ENCODE data around the gene CCDC92B. TPM values are rescaled to one million over a fixed set of nuclear protein-coding genes. Genes with fewer than 3 reads are reported as not detected.

The CCDC92B gene
- total RNA-seq, 1 experiment from 2014 or later, result 1.9 TPM

DNA sequence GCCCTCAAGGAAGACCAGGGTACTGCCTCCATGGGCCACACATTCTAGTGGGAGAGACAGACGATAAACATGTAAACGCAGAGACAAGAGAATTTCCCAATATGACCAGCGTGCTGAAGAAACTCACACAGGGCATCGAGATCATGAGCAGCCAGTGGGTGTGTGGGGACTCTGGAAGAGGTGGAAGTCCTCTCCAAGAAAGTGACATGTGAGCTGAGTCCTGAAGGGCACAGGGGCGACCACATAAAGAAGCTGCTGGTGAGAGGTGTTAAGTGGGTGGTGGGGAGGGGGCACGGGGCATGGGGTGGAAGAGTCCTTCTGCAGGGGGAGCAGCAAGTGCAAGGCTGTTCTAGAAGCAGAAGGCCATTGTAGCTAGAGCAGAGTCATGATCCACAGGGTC is 25.8 kb upstream of the CCDC92B start:
- POLR2A ChIA-PET (ENCODE audit: unreplicated experiment), result no interaction called here
- Histone ChIP-seq H3F3A (ENCODE audit: insufficient read depth, low read depth) (no peaks in the 10 kb centered on the region), H3K36me3 (ENCODE audit: low read depth) (no peaks in the 10 kb centered on the region), H2AFZ (no peak overlapping the region), H3K27me3 (ENCODE audit: insufficient read depth, low read depth) (peaks cover 71% of the 10 kb centered on the region), H3K4me2 (no peak overlapping the region), H3K79me2 (ENCODE audit: low read depth) (no peaks in the 10 kb centered on the region), H4K20me1 (ENCODE audit: insufficient read depth) (no peaks in the 10 kb centered on the region), H3K9me3 (ENCODE audit: insufficient read depth, low read depth) (no peaks in the 10 kb centered on the region), H3K27ac (no peak overlapping the region), H3K4me1 (replicated peaks; ENCODE audit: insufficient read depth) (no peaks in the 10 kb centered on the region), H3K9me2 (ENCODE audit: insufficient read depth) (no peaks in the 10 kb centered on the region), H3K4me3 (no peak overlapping the region)
- TF ChIP-seq EZH2 (IDR thresholded peaks at IDR 0.05; ENCODE audit: low read depth), result no peak
- TF ChIP-seq, protein P1, sequence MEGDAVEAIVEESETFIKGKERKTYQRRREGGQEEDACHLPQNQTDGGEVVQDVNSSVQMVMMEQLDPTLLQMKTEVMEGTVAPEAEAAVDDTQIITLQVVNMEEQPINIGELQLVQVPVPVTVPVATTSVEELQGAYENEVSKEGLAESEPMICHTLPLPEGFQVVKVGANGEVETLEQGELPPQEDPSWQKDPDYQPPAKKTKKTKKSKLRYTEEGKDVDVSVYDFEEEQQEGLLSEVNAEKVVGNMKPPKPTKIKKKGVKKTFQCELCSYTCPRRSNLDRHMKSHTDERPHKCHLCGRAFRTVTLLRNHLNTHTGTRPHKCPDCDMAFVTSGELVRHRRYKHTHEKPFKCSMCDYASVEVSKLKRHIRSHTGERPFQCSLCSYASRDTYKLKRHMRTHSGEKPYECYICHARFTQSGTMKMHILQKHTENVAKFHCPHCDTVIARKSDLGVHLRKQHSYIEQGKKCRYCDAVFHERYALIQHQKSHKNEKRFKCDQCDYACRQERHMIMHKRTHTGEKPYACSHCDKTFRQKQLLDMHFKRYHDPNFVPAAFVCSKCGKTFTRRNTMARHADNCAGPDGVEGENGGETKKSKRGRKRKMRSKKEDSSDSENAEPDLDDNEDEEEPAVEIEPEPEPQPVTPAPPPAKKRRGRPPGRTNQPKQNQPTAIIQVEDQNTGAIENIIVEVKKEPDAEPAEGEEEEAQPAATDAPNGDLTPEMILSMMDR (conservative IDR thresholded peaks at IDR 0.05), result no peak
- CTCF ChIA-PET, result interaction anchor here (0.6 kb wide), 1 partner anchor 39 kb away, joined by 3 read pairs; no protein-coding TSS in a partner anchor
- intact Hi-C loops (cut with micrococcal nuclease; ENCODE audit: unreplicated experiment), result no loop called here
- DNase-seq, result no peak
- BruUV-seq (replicated peaks), result no TSS peak

GRCh38 chr17:2770129-2770528 is 20.7 kb upstream of the CCDC92B start:
- H3K36me3 ChIP-seq (ENCODE audit: low read depth), result no peaks in the 10 kb centered on the region
- H3K27ac ChIP-seq, result no peak overlapping the region
- no peaks in the 10 kb centered on the region for H3K9me3 ChIP-seq (ENCODE audit: insufficient read depth, low read depth)
- H3K4me1 ChIP-seq (replicated peaks; ENCODE audit: insufficient read depth), result no peaks in the 10 kb centered on the region
- peaks cover 4% of the 10 kb centered on the region; the same call in 1 of the 2 replicates for H4K20me1 ChIP-seq (ENCODE audit: insufficient read depth)
- TF ChIP-seq, protein P1 (conservative IDR thresholded peaks at IDR 0.05), result no peak
- TF ChIP-seq EZH2 (IDR thresholded peaks at IDR 0.05; ENCODE audit: low read depth), result no peak
- H3K4me2 ChIP-seq, result no peak overlapping the region
- no TSS peak for BruUV-seq (replicated peaks)
- no peaks in the 10 kb centered on the region for H3F3A ChIP-seq (ENCODE audit: insufficient read depth, low read depth)
- POLR2A ChIA-PET (ENCODE audit: unreplicated experiment), result no interaction called here
- intact Hi-C loops (cut with micrococcal nuclease; ENCODE audit: unreplicated experiment), result no loop called here
- H3K79me2 ChIP-seq (ENCODE audit: low read depth), result no peaks in the 10 kb centered on the region
- no peak overlapping the region for H3K4me3 ChIP-seq
- DNase-seq, result no peak
- H2AFZ ChIP-seq, result no peak overlapping the region
- CTCF ChIA-PET, result no interaction called here
- peaks cover 71% of the 10 kb centered on the region for H3K27me3 ChIP-seq (ENCODE audit: insufficient read depth, low read depth)
- no peaks in the 10 kb centered on the region for H3K9me2 ChIP-seq (ENCODE audit: insufficient read depth)

DNA sequence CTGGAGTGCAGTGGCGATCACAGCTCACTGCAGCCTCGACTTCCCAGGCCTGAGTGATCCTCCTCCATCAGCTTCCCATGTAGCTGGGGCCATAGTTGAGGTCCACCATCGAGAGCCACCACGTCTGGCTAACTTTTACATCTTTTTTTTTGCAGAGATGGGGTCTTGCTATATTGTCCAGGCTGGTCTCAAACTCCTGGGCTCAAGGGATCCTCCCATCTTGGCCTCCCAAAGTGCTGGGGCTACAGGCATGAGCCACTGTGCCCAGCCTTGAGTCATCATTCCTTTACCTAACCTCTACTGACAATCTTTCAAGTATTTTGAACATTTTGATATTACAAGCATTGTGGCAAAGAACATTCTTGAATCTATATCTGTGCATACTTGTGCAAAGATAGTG is 9.4 kb upstream of the CCDC92B start:
- intact Hi-C loops (cut with micrococcal nuclease; ENCODE audit: unreplicated experiment), result no loop called here

More for the DNA sequence above, 9.4 kb upstream of the CCDC92B start:
- Histone ChIP-seq H3K4me2 (no peak overlapping the region), H3K4me1 (replicated peaks; ENCODE audit: insufficient read depth) (no peaks in the 10 kb centered on the region), H3K4me3 (no peak overlapping the region), H3K9me3 (ENCODE audit: insufficient read depth, low read depth) (no peaks in the 10 kb centered on the region), H3K27me3 (ENCODE audit: insufficient read depth, low read depth) (peaks cover 71% of the 10 kb centered on the region), H2AFZ (no peak overlapping the region), H3F3A (ENCODE audit: insufficient read depth, low read depth) (no peaks in the 10 kb centered on the region), H3K27ac (no peak overlapping the region), H4K20me1 (ENCODE audit: insufficient read depth) (no peaks in the 10 kb centered on the region), H3K9me2 (ENCODE audit: insufficient read depth) (no peaks in the 10 kb centered on the region), H3K79me2 (ENCODE audit: low read depth) (no peaks in the 10 kb centered on the region), H3K36me3 (ENCODE audit: low read depth) (no peaks in the 10 kb centered on the region)
- DNase-seq, result no peak
- ChIA-PET POLR2A (ENCODE audit: unreplicated experiment) (no interaction called here), CTCF (no interaction called here)
- TF ChIP-seq, protein P1 (conservative IDR thresholded peaks at IDR 0.05), result no peak
- no peak for TF ChIP-seq EZH2 (IDR thresholded peaks at IDR 0.05; ENCODE audit: low read depth)
- no TSS peak for BruUV-seq (replicated peaks)
